ENCODE data around the gene LARGE2.

GRCh38 chr11:45892856-45893255 lies 29.6 kb upstream of the LARGE2 start:
- TF ChIP-seq CTCF (IDR thresholded peaks at IDR 0.05) (no peak), POLR2A (IDR thresholded peaks at IDR 0.05) (no peak)

Data from transverse colon (tissue), 3 donors.